HG03045 (cell line): Measurements from ENCODE around the gene GP9.

ENCODE experiments used
- ATAC-seq: cut with Tn5 transposase; IDR thresholded peaks from one replicate; pipeline ENCODE4 v1.9.1; 2021; ENCODE audit warnings: mild to moderate bottlenecking, moderate library complexity; ENCODE audit not compliant: unreplicated experiment

GP9 gene

DNA sequence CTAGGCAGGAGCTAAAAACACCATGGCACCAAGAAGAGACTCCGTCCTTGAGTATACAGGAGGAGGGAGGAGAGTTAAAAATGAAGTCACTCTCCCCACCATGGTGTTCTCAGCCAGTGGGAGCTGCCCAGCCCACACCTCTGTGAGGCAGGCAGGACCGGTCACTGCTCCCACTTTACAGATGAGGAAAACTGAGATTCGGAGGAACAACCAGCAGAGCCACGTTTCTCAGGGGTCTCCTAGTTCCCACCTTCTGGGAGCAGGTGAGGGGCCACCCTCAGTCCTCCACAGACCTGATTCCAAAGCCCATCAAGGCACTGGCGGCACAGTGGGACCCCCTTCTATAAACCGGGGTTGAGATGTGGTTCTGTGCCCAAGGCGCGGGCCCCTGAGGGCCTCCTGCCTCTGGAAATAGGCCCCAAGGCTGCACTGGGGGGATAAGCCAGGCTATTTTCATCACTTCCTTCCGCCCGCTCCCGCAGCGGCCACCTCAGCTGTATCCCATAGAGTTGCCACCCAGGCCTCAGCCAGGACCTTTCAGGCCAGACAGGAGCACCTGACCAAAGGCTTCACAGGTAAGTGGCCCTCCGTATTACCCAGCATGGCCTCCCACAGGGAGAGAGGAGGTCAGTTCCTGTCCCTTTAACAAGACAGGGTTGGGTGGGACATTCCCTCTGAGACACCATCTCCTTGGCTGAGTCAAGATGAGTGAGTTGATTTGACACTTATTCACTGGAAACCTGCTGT lies at the start of gene GP9:
TSS of gene GP9 (plus strand) at position 504 of the 747 bp plus-strand sequence. CDS start 961 bp downstream, outside the sequence.
- no peak for ATAC-seq

DNA sequence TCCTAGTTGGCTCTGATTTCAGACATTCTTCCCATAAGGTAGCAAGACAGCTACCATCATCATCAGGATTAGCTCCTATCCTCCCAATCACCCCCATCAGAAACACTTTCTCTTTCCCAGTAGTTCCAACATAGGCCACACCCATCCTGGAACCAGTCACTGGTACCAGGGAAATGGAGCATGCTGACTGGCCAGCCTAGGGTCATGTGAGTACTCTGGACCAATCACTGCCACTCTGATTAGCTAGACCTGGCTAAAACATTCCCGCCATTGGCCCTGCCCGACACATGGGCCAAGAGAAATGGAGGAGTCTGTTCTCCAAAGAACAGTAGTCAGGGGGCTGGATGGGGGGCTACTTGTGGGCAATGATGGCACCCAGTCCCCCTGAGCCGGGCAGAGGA lies 47.1 kb upstream of the GP9 start:
- ATAC-seq = no peak

DNA sequence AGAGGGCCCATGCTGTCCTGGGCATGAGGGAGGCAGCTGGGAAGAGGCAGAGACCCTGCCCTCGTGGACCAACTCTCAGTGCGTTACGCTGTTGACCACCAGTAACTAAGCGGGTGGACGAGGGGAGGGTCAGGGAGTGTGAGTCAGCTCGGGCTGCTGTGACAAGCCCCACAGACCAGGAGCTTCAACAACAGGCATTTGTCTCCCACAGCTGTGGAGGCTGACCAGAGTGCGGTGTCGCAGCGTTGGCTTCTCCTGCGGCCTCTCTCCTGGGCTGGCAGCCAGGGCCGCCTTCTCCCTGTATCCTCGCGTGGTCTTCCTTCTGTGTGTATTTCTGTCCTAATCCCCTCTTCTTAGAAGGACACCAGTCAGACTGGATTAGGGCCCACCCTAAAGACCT lies 46.4 kb upstream of the GP9 start:
- ATAC-seq = no peak

DNA sequence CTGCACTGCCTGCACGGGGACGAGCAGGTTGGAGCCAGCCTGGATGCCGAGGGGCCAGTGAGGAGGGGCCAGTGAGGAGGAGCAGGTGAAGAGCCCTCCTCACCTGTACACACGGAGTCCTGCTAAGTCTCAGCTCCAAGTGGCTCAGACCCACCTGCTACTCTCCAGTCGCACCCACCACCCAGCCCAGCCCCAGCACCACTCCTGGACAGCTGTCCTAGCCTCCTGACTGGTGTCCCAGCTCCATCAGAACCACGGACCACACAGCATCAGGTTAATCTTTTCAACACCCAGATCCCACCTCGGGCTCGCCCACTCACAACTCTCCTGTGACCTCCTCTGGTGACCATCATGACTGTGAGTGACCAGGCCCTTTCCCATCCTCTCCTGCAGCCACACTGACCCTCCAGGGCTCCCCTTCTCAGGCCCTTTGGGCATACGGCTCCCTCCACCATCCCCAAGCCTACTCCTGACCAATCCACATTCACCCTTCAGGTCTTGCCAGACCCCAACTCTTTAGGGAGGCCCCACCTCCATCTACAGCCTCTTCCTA lies 45.7 kb upstream of the GP9 start:
- ATAC-seq = no peak

DNA sequence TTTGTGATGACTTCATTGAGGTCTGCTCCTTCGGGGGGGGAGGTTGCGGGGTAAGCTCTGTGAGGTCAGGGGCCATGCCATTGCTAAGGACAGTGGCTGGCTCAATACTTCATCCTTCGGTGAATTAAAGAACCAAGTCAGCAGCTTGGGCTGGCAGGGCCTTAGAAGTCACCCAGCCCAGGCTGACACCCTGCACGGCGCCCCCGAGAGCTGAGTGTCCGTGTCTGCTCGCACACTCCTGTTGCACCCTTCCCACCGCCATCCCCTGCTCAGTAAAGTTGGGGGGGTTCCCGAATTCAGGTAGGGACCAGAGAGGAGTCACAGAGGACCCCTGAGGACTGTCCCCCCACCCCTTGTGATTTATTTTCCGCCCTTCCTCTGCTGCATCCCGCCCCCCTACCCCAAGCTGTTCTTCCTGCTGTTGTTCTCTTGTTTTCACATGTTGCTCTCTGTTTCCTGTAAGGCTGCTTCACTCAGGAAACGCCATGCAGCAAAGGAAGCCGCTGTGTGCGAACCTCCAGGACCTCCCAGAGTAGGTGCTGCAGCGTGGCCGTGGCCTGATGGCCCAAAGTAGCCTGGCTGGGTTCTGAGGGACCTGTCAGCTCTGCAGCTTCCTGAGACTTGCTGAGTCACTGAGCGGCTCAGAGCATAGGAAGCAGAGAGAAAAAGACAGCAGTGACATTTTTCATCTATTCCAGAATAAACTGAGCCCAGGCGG lies 45.0 kb upstream of the GP9 start:
- no peak for ATAC-seq

DNA sequence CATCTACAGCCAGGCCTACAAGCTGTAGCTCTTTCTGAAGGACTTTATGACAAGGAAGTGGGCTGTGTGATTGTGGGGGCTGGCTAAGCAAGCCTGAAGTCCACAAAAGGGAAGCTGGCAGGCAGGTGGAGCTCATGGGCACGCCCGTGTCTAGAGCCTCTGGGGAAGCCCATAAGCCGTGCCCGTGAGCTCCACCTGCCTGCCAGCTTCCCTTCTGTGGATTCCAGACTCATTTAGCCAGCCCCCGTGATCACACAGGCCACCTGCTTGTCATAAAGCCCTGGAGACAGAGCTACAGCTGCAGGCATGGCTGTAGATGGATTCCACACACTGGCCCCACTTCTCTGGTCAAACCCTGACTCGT lies 44.2 kb upstream of the GP9 start:
- no peak for ATAC-seq

DNA sequence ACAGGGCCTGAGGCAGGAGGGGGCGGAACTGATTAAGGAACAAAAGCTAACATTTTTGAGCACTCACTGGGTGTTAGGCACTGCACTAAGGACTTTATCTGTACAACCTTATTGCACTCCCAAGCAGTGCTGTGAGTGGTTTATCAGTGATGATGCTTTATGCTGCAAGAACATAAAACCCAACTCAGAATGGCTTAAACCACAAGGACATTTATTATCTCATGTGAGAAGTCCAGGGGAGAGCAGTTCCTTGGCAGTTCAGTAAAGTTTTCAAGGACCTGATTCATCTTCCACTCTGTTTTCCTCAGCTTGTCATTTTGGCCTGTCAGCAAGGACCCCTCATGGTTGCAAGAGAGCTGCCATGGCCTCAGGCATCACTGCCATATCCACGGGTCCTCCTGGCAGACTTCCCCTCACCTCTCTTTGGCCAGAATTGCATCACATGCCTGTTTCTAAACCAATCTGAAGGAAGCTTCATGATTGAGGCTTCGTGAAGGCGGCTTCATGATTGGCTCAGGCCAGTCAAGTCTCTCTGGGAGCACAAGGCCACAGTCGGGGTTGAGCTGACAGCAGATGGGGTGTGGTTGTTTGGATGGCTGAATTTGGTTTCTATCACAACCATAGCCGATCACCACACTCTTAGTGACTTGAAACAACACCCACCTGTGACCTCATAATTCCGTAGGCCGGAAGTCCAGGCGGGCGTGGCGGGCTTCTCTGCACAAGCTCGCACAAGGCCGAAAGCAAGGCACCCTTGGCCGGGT lies 43.7 kb upstream of the GP9 start:
- ATAC-seq = peak; percentile 42

DNA sequence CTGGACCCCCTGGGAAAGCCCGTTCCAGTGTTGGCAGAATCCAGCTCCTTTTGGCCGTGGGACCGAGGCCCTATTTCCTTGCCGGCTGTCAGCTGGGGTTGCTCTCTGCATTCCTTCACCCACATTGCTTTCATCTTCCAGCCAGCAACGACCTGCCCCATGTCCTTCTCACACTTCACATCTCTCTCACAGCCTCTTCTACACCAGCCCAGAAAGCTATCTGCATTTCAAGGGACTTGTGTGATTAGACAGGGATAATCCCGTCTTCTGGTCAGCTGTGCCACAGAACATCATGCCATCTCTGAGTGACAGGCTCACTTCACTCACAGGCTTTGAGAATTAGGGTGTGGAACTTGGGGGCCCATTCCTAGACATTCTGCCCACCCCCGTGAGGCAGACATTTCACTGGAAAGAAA lies 43.1 kb upstream of the GP9 start:
- no peak for ATAC-seq

DNA sequence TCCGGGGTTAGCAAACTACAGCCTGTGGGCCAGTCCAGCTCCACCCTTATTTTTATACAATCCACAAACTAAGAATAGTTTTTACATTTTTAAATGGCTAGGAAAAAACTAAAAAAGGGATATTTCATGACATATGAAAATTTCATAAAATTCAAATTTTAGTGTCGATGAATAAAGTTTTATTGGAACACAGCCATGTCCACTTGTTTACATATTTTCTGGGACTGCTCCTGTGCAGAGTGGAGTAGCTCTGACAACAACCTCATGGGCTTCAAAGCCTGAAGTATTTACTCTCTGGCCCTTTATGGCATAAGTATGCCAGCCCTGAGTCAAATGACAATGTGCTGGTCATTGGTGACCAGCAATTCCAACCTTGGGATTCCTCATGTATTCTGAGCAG lies 42.3 kb upstream of the GP9 start:
- ATAC-seq = no peak

DNA sequence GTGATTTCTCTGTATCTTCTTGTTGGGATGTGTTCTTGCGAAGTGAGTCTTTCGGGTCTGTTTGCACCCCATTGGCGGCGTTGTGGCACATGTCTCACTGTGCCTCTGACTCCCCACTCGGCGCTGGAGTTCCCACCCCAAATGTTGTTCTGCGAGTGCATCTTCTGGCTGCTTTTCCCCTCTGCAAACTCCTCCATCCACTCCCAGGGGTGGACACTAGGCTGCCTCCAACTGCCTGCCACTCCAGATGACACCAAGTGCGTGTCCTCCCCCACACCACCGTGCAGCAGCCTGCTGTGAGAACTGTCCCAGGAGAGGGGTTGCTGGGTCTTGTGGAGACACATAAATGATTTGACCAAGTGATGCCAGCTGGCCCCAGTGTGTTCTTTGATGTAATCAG lies 41.8 kb upstream of the GP9 start:
- ATAC-seq = no peak

DNA sequence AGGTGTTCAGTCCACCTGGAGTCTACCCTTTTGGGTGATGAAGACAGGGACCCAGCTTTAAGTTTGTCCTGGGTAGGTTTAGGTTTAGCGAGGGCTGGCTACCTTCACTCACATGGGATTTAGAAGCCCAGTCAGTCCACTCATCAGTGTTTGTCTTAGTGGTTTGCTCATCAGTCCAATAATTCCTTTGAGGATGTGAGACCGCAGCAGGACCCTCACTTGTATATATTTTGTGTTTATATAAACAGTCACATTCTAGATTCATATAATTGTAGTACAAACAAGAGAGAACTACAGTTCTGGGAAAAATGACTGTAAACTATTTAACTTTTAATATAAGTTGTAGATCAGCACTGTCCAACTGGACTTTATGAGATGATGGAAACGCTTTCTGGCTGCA lies 41.3 kb upstream of the GP9 start:
- ATAC-seq = no peak

DNA sequence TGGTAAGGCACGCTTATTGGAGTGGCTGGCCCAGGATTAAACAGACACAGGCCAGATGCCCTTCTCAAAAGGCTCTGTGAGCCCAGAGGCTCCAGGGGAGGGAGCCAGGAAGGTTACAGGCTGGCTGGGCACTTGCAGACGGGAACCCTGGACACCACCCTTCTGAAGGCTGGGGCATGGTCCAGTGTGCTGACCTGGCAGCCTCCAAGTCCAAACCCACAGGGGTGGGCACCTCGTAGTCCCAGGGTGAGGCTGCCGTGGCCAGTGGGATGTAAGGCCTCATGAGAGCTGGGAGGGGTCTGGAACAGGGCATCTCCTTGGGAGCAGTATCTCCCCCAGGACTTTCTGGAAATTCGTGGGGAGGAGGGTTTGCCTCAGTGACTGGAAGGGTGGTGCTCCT lies 39.9 kb upstream of the GP9 start:
- ATAC-seq = no peak

DNA sequence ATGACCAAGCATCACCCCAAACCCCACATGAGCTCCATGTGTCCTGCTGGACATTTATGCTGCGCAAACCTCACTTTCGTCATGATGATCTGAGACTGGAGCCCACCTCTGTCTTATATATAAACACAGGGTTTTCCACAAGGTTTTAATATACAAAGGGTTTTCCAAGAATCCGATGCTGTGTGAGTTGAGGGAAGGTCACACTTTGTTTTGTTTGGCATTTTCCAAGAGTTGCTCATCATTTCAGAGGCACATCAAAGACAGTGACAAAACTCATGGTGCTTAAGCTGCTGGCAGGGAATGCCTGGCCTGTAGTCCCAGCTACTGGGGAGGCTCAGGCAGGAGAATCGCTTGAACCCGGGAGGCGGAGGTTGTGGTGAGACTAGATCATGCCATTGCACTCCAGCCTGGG lies 39.4 kb upstream of the GP9 start:
- ATAC-seq = no peak

DNA sequence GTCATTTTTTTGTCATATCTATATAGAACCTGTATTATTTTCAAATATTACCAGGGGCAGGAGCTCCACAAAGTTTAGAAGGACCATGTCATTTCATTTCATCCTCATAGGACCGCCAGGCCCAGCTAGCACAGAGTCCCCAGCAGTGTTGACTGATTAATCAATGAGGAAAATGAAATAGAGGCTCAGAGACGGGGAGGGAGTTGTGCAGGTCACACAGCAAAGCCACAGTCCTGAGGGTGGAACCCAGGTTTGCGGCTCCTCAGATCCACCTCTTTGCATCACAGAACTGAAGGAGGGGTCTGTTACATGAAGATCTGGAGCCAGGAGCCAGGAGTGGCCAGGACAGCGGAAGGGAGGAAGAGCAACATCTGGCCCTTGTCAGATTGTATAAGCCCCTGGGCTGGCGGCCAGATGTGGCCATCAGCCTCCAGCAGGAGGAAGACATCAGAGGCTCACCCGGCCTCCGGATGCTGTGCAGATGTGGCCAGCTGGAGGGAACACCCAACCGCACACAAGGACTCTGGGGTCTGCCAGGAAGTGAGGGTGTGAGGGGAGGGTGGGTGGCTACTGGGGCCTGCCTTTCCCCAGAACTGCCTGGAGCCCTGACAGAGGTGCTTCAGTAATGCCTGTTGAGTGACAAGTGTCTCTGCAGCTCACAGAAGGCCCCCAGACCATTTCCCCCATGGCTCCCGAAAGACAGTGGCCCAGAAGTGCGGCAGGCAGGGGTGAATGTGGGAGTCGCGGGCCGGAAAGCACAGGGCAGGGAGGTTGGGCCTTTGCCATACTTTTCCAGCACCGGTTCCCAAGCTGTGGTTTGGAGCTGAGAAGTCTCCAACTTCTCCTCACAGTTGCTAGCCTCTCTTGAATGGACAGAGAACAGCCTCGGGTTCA lies 38.2 kb upstream of the GP9 start:
- ATAC-seq = no peak

DNA sequence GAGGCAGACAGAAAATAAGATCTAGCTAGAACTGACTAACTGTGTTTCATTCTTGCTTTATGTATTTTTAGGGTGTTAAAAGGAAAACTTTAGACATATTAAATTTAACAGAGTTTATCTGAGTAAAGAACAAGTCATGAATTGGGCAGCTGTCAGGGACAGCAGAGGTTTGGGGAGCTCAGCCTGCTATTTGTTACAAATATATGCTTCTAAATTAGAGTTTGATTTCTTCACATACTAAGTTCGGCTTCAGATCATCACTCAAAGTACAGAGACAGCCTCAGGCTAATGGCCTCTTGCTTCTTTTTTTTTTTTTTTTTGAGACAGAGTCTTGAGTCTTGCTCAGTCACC lies 37.6 kb upstream of the GP9 start:
- no peak for ATAC-seq

DNA sequence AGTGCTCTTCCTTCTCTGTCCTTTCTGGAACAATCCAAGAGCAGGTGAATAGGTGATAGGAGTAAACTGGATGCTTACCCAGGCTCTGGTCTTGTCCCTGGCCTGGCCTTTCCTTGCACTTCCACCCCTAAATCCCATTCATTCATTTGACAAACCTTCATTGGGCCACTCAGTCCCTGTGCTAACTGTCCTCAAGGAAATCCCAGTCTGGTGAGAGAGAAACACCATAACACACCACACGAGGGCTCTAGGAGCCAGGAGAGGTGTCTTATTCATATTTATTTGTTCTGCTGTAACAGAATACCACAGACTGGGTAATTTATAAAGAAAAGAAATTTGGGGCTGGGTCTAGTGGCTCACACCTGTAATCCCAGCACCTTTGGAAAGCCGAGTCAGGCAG lies 36.7 kb upstream of the GP9 start:
- ATAC-seq = no peak

DNA sequence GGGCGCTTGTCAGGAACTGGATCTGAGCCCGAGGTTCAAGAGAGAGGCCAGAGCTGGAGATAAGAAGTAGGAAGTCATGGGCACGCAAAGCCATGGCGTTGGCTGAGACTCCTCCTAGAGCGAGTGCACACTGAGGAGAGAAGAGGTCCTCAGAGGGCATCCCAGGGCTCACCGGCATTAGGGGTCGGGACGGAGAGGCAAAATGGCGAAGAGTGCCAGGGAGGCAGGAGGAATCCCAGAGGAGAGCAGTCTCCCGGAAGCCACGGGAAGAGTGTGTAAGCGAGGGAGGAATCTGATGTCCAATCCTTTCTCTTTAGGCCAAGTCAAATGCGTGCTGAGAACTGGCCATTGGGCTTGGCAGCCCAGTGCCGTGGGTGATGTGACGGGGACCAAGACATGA lies 35.5 kb upstream of the GP9 start:
- ATAC-seq = no peak

DNA sequence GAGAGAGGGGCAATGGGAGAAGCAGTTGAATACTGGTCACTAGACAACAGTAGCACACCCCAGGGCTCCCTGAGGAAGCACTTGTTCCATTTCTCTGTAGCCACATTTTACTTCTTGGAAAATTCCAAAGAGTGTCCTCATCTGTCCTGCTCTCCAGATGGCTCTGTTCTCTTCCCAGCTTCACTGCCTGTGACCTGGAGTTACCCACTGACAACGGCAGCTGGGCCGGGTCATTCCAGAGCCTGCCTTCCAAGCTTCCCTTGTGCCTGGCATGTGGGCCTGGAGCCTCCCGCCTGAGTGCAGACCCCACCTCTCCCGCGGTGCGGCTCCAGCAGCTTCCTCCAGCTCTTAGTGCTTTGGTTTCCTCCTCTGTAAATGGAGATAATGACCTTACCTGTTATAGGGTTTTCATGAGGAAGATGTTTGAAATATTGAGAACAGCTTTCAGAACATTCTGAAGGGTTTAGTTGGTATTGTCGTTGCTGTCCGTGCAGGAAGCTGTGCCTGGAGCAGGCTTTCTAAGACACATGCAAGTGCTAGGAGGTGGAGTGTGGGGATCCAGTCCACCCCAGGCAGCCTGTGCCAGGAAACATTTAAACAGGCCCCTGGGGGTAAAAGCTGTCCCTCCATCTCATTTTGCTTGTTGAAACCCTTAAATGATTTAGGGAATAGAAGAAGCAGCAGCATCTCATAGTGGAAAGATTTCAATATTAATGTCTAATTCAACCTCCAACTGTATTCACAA lies 34.7 kb upstream of the GP9 start:
- ATAC-seq = no peak

DNA sequence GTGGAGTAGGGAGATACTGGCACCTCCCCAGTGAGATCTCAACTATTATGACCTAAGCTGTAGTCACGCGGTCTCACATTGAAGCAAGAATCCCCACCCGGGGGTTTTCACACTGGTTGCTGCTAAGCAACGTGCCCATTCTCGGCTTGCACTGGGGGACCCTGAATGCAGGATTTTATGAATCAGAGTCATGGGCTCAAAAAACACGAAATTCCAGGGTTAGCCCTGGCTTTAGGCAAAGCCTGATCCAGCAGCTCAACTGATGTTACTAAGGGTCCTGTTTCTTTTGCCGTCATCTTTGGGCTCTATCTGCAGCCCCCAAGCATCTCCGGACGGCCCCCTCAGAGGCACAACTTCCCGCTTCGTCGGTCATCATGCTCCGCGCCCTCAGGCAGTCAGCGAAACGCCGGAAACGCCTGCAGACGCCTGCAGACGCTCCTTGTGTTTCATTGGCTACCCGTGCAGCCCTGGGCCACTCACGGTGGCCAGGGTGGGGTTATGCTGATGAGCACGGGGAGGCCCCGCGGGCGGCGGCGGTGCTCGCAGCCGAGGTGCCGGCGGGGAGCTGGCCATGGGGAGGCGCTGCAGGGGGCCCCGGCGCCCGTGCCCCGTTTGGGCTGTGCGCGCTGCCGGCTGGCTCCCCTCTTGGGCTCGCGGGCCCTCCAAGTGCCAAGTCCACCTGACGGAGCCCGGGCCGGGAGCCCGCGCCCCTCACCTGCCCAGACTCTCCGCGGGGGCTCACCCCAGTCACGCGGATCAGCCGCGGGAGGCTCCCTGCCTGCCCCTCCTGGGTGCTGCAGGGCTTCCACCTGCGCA lies 33.6 kb upstream of the GP9 start:
- ATAC-seq = peak; percentile 99
